Hematopoietic multipotent progenitor cell treated with erythropoietin and hydrocortisone succinate and interleukin-3 and kit ligand, for 15 days (in vitro differentiated cells): Measurements from ENCODE around the gene UGT1A6.
"Not testable (repeated sequence)": the region's sequence is repeated elsewhere in the genome, so short reads cannot be mapped to it uniquely, and the experiment has no call there.

Experiments
- DNase-seq: peaks from one replicate; pipeline ENCODE4 v3.0.0-alpha.2; 2015; ENCODE audit warnings: low spot score

Gene UGT1A6

DNA sequence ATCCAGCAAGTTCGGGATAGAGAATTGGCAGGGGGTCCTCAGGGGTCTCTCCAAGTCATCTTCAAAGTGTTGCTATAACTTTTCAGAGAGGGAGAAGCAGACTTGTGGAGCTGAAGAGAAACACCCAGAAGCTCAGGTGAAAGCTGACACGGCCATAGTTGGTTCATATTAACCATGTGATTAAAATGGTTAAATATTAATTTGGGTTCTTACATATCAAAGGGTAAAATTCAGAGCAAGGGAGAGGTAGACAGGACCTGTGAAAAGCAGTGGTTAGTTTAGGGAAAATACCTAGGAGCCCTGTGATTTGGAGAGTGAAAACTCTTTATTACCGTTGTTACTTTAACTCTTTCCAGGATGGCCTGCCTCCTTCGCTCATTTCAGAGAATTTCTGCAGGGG is at the start of gene UGT1A6:
TSS of gene UGT1A6 (plus strand) at position 243 of the 400 bp plus-strand sequence. CDS start at position 358, 115 bp downstream.
- no peak for DNase-seq

DNA sequence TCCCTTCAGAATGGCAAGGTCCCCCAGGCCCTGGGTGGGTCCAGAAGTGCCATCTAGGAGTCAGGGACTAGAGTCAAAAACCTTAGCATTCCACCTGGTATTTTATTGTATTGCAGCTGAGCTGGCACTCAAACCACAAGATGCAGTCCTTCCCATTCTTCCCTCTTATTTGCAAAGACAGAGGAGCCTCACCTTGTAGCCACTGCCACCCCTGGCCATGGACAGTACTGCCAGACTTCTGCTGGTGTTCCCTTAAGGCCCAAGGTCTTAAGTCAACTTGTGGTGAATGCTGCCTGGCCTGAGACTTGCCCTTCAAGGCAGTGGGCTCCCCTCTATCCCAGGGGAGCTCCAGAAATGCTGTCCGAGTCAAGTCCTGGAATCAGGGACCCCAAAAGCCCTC is 49.6 kb upstream of the UGT1A6 start:
- no peak for DNase-seq

- DNase-seq: not testable (repeated sequence)
Observed at GRCh38 chr2:233646033-233646432, 46.7 kb upstream of the UGT1A6 start.

- no peak for DNase-seq
Observed at GRCh38 chr2:233650981-233651380, 41.7 kb upstream of the UGT1A6 start.

GRCh38 chr2:233651430-233651829 is 41.3 kb upstream of the UGT1A6 start:
- DNase-seq: no peak

- no peak for DNase-seq
Observed at GRCh38 chr2:233654501-233654900, 38.2 kb upstream of the UGT1A6 start.

DNA sequence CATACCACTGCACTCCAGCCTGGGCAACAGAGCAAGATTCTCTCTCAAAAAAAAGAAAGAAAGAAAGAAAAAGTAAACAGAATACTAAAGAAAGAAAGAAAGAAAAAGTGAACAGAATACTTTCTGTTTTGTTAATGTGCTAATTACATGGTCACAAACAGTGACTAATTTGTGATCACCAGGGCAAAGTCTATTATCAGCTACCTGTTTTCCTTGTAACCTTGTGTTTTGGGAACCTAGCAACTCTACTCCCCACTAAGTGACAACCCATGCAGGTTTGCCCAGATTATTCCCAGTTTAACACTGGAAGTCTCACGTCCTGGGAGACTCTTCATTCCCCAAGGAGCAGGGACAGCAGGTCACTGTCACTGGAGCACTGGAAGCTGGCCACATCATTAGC is 37.6 kb upstream of the UGT1A6 start:
- no peak for DNase-seq

DNA sequence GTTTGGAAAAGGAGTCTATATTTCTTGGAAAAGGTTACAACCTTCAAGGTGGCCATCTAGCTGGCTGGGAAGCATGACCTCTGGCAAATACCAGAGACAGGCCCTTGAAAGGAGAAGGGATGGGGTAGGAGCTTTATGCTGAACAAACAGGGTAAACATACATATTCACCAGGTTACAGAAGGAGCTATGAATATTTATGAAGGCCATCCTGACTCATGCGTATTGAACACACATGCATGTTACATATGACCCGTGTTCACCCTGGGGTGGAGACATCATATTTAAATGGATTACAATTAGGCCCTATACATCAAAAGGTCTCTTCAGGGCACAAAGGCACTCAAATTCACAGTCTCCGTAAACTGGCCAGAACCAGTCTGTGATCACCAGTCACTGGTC is 36.7 kb upstream of the UGT1A6 start:
- not testable (repeated sequence) for DNase-seq

DNA sequence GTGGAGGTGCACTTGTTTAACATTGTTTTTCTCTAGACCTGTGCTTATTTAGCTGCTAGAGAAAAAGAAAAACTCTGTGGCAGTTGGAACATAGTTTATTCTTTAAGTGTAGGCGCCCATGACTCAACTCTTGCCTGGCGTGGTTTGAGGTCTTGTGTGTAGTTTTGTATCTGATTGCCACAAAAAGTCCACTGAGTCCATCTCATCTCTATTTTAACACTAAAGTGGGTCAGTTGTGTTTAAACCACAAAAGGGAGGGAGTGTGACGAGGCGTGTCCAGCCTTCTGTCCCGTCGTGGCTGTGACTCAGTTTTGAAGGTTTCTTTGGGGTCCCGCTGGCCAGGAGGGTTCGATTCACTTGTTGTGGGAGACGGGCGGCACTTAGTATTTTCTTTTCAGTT is 36.2 kb upstream of the UGT1A6 start:
- DNase-seq: no peak

- no peak for DNase-seq
Observed at GRCh38 chr2:233658610-233659009, 34.1 kb upstream of the UGT1A6 start.

- no peak for DNase-seq
Observed at GRCh38 chr2:233663911-233664310, 28.8 kb upstream of the UGT1A6 start.

DNA sequence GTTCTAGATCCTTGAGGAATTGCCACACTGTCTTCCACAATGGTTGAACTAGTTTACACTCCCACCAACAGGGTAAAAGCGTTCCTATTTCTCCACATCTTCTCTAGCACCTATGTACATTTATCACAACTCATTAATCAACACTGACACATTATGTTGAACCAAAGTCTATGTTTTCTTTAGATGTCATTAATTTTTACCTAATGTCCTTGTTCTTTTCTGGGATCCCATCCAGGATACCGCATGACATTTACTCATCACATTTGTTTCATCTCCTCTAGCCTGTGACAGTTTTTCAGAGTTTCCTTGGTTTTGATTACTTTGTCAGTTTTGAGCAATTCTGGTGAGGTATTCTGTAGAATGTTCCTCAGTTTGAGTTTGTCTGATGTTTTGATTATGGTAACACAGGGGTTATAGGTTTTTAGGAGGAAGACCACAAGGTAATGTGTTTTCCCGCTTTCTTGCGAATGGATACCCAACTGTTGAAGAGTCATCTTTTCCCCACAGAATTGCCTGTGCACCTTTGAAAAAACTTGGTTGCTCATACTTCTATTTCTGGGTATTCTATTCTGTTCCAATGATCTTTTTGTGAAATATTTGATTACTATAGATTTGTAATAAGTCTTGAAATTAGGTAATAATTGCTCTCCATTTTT is 24.0 kb upstream of the UGT1A6 start:
- no peak for DNase-seq

DNA sequence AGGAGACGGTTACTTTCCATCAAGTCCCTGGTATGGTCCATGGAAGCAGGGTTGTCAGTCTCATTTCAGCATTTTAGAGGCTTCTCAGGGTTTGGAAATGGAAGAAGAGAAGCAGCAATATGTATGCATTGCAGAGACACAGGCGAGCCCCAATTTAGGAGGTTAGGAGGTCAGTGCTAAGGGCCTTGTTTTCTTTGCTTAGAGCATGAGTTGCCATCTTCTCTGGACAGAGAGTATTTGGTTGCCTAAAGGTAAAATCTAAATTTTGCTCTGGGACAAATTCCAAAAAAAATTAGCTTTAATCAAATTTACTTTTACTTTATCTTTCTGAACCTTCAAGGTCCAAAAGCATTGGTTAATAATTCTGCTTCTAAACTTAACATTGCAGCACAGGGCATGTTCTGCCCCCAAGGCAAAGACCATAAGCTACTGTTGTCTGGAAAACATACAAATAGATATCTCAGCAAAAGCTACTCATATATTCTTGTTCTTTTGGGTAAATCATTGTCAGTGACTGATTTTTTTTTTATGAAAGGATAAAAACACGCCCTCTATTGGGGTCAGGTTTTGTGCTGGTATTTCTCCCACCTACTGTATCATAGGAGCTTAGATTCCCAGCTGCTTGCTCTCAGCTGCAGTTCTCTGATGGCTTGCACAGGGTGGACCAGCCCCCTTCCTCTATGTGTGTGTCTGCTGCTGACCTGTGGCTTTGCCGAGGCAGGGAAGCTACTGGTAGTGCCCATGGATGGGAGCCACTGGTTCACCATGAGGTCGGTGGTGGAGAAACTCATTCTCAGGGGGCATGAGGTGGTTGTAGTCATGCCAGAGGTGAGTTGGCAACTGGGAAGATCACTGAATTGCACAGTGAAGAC is 21.2 kb upstream of the UGT1A6 start, which contains the start of gene UGT1A9:
TSS of gene UGT1A9 (plus strand) at position 609 of the 872 bp plus-strand sequence. CDS start at position 646, 37 bp downstream.
- DNase-seq: no peak

DNA sequence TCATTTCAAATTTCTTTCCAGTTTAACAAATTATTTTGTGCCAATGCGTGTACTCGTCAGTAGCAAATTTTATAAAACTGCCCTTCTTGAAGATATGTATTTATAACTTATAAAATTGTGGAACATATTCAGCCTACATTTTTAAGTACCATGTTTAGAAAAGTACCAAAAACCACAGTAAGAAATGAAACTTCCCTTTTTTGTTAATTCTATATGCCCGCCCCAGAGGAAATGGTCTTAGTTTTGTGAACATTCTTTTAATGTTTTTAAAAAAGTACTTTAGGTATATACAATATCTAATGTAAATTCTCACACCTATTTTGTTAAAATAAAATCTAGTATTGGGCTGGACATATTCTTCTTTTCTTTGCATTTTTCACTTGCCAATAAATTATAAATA is 19.8 kb upstream of the UGT1A6 start:
- no peak for DNase-seq

- no peak for DNase-seq
Observed at GRCh38 chr2:233673896-233674295, 18.8 kb upstream of the UGT1A6 start.

- DNase-seq: no peak
Observed at GRCh38 chr2:233674314-233674713, 18.4 kb upstream of the UGT1A6 start.

GRCh38 chr2:233674995-233675394 is 17.7 kb upstream of the UGT1A6 start:
- no peak for DNase-seq

DNA sequence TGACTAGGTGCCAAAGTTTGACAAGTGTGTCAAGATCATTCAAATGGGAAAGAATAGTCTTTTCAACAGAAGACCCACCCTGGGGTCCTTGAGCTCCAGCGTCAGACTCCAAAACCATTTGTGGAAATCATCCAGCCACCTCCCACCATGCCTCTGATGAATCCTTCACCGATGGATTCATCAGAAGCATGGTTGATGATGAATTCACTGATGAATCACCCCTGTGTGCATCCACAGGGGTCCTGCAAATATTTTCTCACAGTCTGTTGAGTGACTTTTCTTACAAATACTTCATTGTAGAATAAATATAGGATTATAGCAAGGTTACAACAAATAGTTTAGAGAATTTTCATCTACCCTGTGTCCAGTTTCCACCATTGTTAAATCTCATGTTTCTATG is 16.6 kb upstream of the UGT1A6 start:
- no peak for DNase-seq

- DNase-seq: no peak
Observed at GRCh38 chr2:233679196-233679595, 13.5 kb upstream of the UGT1A6 start.

- DNase-seq: no peak
Observed at GRCh38 chr2:233680361-233681045, 12.2 kb upstream of the UGT1A6 start.

DNA sequence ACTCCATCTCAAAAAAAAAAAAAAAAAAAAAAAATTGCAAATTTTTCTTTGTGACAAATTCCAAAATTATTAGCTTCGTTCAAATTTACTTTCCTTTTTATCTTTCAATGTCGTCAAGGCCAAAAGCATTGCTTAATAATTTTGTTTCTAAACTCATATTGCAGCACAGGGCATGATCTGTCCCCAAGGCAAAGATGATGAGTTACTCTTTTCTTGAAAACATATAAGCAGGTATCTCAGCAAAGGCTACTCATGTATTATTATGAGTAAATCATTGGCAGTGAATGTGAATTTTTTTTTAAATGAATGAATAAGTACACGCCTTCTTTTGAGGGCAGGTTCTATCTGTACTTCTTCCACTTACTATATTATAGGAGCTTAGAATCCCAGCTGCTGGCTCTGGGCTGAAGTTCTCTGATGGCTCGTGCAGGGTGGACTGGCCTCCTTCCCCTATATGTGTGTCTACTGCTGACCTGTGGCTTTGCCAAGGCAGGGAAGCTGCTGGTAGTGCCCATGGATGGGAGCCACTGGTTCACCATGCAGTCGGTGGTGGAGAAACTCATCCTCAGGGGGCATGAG is 11.1 kb upstream of the UGT1A6 start, which contains the start of gene UGT1A7:
TSS of gene UGT1A7 (plus strand) at position 381 of the 579 bp plus-strand sequence. CDS start at position 418, 37 bp downstream.
- no peak for DNase-seq

DNA sequence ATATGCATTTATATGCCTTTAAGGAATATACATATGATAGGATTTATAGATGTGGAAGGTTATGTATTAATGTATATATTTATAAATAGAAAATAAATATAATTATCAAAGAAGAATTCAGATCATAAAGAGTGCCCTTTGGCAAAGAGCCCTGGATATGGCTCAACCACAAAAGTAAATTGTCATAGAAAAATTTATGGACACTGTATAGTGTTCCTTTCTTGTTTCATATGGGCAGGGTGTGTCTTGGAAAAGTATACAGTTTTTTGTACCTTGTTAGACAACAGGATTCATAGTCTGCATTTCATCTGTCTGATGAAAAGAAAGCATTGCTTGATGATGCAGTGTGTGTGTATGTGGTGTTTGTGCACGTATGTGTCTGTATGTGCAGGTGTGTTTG is 8.1 kb upstream of the UGT1A6 start:
- no peak for DNase-seq
